GM12874 (cell line): ENCODE measurements around the gene CEP112.

ENCODE experiments used
- CTCF ChIP-seq: IDR thresholded peaks from 2 replicates; pipeline ENCODE4 v1.5.1; 2011; ENCODE audit warnings: low read depth, mild to moderate bottlenecking, control low read depth, low read length, moderate library complexity; ENCODE audit not compliant: insufficient read depth

The CEP112 gene

GRCh38 chr17:65941356-65941899 lies 250.5 kb downstream of the CEP112 start:
- no peak for TF ChIP-seq CTCF

DNA sequence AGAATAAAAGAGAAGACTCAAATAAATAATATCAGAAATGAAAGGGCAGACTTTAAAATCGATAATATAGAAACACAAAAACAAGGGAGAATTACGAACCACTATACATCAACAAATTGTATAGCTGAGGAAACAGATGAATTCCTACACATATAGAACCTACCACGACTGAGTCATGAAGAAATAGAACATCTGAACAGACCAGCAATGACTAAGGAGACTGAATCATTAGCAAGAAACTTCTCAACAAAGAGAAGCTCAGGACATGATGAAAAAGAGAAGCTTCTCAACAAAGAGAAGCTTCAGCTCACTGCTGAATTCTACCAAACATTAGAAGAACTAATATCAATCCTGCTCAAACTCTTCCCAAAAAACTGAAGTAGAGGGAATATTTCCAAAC lies 255.9 kb downstream of the CEP112 start:
- TF ChIP-seq CTCF = no peak

DNA sequence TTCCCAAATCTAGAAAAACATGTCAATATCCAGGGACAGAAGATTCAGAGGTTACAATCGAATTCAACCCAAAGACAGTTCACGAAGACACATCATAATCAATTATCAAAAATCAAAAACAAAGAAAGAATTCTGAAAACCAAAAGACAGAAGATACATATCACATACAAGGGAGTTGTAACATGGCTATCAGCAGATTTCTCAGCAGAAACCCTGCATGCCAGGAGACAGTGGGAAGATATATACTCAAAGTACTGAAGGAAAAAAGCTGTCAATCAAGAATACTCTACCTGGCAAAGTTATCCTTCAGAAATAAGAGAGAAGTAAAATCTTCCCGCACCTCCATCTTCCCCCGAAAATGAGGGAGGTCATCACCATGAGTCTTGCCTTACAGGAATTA lies 258.6 kb downstream of the CEP112 start:
- no peak for TF ChIP-seq CTCF

- TF ChIP-seq CTCF = no peak
Measured at GRCh38 chr17:65931246-65932149, 260.4 kb downstream of the CEP112 start.

- TF ChIP-seq CTCF = no peak
Measured at GRCh38 chr17:65930140-65930730, 261.7 kb downstream of the CEP112 start.

DNA sequence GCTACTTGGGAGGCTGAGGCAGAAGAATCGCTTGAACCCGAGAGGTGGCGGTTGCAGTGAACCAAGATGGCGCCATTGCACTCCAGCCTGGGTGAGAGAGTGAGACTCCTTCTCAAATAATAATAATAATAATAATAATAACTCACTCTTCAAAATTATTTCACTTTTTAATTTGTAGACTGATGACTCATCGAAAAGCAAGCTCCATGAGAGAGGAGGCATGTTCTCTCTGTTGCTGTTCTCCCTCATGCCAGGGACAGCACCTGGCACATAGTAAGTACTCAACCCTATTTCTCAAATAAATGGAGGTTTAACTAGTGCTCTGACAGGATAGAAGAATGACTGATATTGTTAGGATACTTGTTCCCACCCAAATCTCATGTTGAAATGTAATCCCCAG lies 265.3 kb downstream of the CEP112 start:
- TF ChIP-seq CTCF = no peak

- no peak for TF ChIP-seq CTCF
Measured at GRCh38 chr17:65925606-65926307, 266.2 kb downstream of the CEP112 start.
